ENCODE results near the gene PLGLB1.
"Not testable (repeated sequence)": the region's sequence is repeated elsewhere in the genome, so short reads cannot be mapped to it uniquely, and the experiment has no call there.

Gene PLGLB1

DNA sequence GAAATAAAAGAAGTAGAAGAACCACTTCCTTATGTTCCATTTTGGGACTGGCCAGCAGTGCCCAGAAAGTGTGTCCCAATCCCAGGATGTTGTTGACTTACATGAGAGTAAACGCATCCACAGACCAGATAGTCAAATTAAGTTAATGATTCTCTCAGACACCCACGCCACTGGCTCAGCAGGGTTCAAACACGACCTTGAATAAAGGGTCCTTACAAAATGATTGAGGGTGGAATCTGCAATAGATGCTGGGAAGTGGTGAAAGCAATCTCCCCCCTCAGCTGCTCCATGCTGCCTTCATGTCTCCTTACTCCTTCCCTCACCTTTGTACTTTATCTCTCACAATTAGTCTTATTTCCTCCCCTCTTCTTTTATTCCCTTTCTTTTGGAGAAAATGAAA is at the start of gene PLGLB1:
TSS of gene PLGLB1 (minus strand) at position 101 of the 400 bp plus-strand sequence. CDS start at position 40, 61 bp downstream.
- not testable (repeated sequence) for DNase-seq (ENCODE audit: low read depth, low spot score)

DNA sequence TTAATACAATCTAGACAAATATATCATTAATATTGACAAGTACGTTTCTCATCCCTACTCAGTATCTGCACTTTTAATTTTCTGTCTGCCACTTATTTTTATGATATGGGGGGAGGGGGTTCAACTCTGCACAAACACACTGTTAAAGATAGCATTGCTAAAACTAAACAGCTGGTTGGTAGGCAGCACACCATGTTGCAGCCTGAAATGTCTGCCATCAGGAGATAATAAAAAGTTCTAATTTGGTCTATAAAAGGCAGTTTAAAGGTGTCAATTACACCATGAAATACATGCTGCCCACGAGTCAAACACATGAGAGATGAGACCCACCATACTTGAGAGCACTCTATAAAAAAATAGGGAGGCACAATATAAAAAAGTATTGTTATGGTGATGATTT is 42.7 kb upstream of the PLGLB1 start:
- DNase-seq (ENCODE audit: low read depth, low spot score), result not testable (repeated sequence)

DNA sequence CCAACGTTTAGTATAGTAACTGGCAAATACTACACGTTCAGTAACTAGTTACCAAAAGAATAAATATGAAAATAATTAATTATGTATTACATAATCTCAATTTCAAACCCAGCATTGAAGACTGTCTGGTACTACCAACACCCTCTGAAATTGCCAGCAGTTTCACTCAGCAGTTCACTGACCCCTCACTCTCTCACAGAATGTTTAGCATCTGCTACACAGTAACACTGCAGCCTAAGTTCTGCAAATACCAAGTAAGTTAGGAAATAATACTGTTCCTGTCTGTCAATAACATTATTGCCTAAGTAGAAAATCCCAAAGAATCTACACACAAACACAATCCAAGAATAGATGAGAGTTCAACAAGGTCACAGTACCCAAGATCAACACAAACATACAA is 41.8 kb upstream of the PLGLB1 start:
- DNase-seq (ENCODE audit: low read depth, low spot score), result not testable (repeated sequence)

DNA sequence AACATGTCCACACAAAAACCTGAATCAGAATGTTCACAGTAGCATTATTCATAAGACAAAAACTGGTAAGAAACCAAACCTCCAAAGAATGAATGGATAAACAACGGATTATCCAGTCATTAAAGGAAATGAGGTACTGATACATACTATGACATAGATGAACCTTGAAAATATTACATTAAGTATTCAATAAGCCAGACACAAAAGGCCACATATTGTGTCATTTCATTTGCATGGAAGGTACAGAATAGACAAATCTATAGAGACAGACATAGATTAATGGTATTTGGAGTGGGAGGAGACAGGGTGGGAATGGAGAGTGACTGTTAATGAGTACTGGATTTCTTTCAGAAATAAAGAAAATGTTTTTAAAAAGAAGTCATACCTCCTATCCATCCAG is 39.9 kb upstream of the PLGLB1 start:
- not testable (repeated sequence) for DNase-seq (ENCODE audit: low read depth, low spot score)

DNA sequence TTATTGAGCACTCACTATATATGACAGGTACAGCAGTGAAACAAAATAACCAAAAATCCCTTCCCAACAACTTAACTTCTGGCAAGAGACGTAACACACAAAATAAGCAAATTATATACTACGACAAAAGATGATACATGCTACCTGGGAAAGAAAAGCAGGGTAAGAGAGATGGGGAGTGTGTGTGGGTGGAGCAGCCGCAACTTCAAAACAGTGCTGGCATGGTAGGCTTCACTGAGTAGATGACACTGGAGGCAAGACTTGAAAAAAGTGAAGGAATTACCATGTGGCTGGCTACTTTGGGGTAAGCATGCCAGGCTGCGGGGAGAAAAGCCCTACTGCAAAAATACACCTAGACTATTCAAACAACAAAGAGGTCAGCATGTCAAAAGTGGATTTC is 36.0 kb upstream of the PLGLB1 start:
- DNase-seq (ENCODE audit: low read depth, low spot score), result not testable (repeated sequence)

DNA sequence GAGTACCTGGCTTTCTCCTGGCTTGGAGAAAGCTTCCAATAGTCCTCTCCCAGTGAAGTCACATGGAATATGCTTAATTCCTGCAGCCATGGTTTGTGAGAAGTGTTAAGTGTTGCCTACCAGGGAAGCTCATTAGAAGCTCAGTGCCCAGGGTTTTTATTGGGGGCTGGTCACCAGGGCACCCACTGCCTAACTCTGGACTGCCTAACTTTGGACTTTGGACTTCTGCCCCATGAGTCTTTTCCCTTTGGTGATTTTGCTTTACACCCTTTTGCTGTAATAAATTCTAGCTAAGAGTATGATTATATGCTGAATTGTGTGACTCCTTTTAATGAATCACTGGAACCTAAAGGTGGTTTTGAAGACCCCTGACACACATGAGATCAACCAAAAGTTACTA is 35.2 kb upstream of the PLGLB1 start:
- DNase-seq (ENCODE audit: low read depth, low spot score), result not testable (repeated sequence)

DNA sequence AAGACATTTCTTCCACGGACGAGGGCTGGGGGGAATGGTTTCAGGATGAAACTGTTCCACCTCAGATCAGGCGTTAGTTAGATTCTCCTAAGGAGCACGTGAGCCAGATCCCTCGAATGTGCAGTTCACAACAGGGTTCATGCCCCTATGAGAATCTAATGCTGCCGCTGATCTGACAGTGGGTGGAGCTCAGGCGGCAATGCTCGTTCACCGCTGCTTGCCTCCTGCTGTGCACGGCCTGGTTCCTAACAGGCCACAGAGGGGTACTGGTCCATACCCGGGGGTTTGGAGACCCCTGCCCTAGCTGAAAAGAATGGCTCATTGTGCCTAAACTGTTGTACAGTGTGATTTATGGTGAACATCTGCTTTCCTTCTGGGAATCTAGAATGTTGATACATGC is 34.8 kb upstream of the PLGLB1 start:
- not testable (repeated sequence) for DNase-seq (ENCODE audit: low read depth, low spot score)

DNA sequence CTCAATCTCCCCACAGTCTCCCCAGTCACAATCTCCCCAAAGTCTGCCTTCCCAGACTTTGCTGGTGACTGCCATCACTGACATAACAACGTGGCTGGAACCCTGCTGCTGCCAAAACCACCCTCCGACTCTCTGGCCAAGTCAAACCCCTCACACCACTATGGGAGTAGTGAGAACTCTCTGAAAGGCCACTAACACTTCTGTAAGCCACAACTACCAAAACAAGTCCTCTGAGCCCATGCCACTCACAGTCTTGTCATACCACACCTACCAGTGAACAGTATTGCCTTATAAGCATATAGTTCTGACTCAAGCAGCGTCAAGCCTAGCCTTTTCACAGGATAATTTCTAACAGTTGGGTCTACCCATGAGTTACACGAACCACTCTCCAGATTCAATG is 32.7 kb upstream of the PLGLB1 start:
- DNase-seq (ENCODE audit: low read depth, low spot score), result not testable (repeated sequence)

DNA sequence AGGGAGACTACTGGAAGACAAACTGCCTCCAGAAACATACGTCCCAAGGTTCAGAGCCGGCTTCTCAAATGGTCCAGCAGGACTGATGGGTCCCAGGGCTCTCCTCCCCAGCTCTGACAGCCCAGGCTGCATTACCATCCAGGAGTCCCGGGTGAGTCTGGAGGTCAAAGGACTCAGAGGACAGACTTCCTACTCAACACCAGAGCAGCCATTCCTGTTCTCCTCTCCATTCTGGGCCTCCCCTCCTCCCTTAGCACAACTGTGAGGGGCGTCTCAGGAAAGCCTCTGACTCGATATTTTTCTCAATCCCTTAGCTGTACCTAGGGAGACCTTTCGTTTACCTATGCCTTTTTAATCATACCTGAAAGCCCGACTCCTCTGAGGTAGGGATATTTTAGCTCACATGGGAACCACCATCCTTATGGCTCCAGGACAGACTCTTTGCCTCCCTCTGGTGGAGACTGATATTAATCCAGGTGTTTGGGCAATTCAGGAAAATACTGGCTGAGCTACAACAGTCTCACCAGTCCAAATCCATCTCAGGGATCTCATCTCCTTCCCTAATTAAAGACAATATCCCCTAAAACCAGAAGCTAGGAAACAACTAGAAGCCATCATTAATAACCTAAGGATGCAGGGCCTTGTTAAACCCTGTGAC is 19.8 kb upstream of the PLGLB1 start:
- DNase-seq (ENCODE audit: low read depth, low spot score), result not testable (repeated sequence)

DNA sequence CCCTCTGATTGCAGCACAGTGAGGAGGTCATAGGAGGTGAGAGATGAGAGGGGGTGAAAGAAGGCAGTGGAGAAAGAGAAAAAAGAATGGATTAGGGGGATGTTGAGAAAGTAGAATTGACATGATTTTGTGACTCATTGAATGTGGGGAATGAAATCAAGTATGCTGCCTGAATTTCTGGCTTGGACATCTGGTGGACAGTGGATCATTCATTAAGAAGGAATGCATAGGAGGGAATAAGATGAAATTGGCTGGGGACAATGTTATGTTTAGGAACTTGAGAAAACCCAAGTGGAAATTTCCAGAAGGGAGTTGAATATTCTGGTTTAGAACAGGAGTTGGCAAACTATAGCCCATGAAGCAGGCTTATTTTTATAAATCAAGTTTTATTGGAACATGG is 7.0 kb upstream of the PLGLB1 start:
- not testable (repeated sequence) for DNase-seq (ENCODE audit: low read depth, low spot score)

DNA sequence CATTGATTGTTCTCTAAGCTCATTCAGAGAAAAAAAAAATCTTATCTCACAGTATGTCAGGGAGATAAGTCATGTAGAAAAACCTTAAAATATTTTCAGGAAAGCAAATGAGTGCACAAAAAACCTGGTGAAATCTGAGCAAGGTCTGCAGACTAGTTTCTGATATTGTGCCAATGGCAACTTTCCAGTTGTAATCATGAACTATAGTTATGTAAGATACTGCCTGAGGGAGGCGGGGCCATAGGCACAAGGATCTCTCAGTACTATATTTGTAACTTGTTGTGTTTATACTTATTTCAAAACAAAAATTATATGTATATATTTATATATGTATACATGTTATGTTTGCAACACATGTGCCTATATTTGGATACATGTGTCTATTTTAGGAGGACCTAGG is 5.2 kb upstream of the PLGLB1 start:
- DNase-seq (ENCODE audit: low read depth, low spot score), result not testable (repeated sequence)

DNA sequence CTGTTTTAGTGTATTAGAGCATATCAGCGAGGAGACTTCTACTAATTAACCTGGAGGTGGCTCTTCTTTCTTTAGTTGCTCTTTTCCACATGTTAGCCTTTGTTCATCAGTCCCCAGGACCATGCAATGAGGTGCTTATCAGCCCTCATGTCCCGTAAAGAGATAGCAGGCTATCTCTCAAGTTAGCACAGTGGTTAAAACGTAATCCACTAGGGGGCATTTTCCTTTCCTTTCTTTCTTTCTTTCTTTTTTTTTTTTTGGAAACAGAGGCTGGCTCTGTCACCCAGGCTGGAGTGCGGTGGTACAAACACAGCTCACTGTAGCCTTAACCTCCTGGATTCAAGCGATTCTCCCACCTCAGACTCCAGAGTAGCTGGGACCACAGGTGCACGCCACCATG is 4.3 kb upstream of the PLGLB1 start:
- DNase-seq (ENCODE audit: low read depth, low spot score), result not testable (repeated sequence)

DNA sequence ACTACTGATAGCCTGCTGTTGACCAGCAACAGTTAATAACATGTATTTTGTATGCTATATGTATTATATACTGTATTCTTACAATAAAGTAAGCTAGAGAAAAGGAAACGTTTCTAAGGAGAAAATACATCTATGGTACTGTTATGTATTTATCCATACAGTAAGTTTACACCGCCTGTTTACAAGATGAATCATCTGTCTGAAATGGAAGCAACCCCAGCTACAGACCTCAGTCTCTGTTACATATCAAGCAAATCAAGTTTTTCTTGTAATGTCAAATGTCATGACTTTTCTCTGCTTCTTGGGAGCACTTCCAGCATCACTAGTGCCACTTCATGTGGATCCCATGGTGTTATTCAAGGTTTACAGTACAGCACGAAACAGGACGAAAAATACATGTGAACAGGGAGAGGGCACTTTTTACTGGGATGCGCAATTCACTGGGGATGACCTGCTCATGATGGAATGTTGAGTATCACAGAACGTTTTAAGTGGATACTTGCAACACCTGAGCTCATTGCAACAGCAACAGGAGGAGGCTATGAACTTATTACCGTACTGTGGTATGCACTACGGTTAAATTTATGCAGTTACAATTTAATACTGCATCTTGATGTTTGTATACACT is 2.5 kb upstream of the PLGLB1 start:
- DNase-seq (ENCODE audit: low read depth, low spot score), result not testable (repeated sequence)

DNA sequence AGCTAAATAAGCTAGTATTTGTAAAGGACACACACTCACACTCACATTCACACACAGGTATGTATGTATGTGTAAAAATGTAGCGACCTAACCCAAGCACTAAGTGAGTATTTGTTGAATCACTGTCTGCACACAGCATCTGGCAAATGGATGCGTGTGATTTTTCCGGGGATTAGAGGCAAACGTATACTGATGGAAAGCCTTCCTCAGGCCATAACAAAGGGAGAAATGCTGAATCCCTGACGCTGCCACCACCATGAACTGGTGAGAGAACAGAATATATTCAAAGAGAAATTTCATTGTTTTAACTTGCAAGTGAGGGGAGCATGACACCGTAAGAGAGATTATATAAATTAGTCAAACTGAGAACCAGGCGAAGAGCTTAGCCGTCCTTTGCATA is 601 bp downstream of the PLGLB1 start:
- DNase-seq (ENCODE audit: low read depth, low spot score), result not testable (repeated sequence)

DNA sequence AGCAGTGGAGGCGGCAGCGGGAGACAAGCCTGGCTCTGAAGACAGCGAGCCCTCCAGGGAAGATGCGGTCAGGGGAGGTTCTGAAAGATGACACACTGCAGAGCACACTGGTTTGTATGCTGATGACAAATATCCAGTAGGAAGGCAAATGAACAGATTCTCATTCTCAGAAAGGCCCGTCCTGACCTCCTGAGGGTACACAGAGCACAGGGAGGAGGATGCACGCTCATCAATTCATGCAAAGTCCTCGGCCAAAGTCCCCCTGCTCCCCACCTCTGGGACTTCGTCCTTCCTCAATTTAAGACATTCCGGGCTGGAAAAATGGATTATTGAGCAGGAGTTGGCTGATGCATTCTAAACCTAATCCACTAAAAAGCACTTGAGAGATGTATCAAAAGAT is 2.6 kb downstream of the PLGLB1 start:
- DNase-seq (ENCODE audit: low read depth, low spot score), result not testable (repeated sequence)

DNA sequence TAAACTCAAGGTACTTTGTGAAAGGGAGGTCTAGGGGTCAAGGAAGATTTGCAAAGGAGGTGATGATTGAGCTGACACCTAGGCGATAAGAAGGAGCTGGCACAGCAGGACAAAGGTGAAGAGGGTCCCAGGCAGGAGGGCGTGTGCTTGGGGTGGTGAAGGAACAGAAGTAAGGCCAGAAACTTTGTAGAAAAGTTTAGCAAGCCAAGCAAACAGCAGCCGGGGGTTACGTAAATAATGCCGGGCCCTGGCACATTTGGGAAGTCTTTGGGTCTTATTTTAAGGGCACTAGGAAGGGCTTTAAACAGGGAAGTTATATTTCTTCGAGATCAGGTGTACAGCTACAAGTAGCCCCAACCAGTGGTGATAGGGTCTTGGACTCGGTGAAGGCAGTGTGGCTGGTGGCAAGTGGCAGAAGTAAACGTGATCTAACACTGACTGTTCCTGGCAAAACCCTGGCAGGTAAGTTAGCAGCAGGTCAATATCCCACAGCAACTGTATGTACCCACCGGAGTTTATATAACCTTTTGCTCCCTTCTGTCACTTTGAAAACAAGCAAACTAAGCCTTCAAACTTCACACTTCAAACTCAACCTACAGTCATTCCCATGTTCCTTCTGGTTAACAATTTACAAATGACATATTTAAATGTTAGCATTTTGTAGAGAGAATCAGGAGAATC is 7.0 kb downstream of the PLGLB1 start:
- DNase-seq (ENCODE audit: low read depth, low spot score), result not testable (repeated sequence)

DNA sequence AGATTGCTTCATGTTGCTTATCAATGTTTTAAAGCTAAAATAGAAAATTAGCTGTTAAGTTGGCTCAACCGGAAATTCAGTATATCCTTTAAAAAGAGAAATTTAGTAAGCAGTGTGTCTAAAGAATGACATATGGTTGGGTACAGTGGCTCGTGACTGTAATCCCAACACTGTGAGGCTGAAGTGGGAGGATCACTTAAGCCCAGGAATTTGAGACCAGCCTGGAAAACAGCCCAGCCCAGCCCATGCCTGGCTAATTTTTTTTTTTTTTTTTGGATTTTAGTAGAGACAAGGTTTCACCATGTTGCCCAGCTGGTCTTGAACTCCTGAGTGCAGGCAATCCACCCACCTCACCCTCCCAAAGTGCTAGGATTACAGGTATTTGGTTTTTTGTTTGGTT is 17.2 kb downstream of the PLGLB1 start:
- not testable (repeated sequence) for DNase-seq (ENCODE audit: low read depth, low spot score)

Measured in brain pericyte (primary cell).